Measurements from ENCODE around the gene ARPC1B. TPM values are rescaled to one million over a fixed set of nuclear protein-coding genes. Genes with fewer than 3 reads are reported as not detected.

ARPC1B gene
- total RNA-seq, 1 donor from 2014 or later, result 23.6 TPM

GRCh38 chr7:99362801-99363200 is 11.7 kb upstream of the ARPC1B start:
- Histone ChIP-seq H3K4me1 (peaks cover 5% of the 10 kb centered on the region), H4K20me1 (ENCODE audit: low read depth) (no peaks in the 10 kb centered on the region), H3K27ac (no peak overlapping the region), H3F3A (ENCODE audit: low read depth) (peaks cover 10% of the 10 kb centered on the region), H2AFZ (replicated peaks) (no peak overlapping the region), H3K27me3 (no peaks in the 10 kb centered on the region), H3K4me3 (no peak overlapping the region), H3K4me2 (no peak overlapping the region), H3K79me2 (ENCODE audit: low read depth) (no peaks in the 10 kb centered on the region), H3K36me3 (no peaks in the 10 kb centered on the region), H3K9me3 (ENCODE audit: low read depth) (no peaks in the 10 kb centered on the region), H3K9ac (no peak overlapping the region)
- TF ChIP-seq CTCF (IDR thresholded peaks at IDR 0.05) (no peak), EZH2 (IDR thresholded peaks at IDR 0.05) (no peak), EZH2phosphoT487 (IDR thresholded peaks at IDR 0.05) (no peak)
- no peak for DNase-seq (ENCODE audit: low spot score)
- peaks cover 25% of the 10 kb centered on the region for H3K36me3 Mint-ChIP-seq
- H3K27ac Mint-ChIP-seq, result no peak overlapping the region
- no peak overlapping the region for H3K4me3 Mint-ChIP-seq
- peaks cover 2% of the 10 kb centered on the region for H3K27me3 Mint-ChIP-seq (ENCODE audit: insufficient read depth, low read depth)
- H3K4me1 Mint-ChIP-seq, result peaks cover 5% of the 10 kb centered on the region
- H3K9me3 Mint-ChIP-seq, result no peaks in the 10 kb centered on the region

- H3F3A ChIP-seq (ENCODE audit: low read depth), result peaks cover 10% of the 10 kb centered on the region
- peaks cover 5% of the 10 kb centered on the region for H3K4me1 Mint-ChIP-seq
- no peak overlapping the region for H3K9ac ChIP-seq
- DNase-seq (ENCODE audit: low spot score), result no peak
- H3K27me3 Mint-ChIP-seq (ENCODE audit: insufficient read depth, low read depth), result peaks cover 2% of the 10 kb centered on the region
- no peaks in the 10 kb centered on the region for H4K20me1 ChIP-seq (ENCODE audit: low read depth)
- H3K27ac Mint-ChIP-seq, result no peak overlapping the region
- H3K4me3 ChIP-seq, result no peak overlapping the region
- H3K79me2 ChIP-seq (ENCODE audit: low read depth), result no peaks in the 10 kb centered on the region
- H3K36me3 Mint-ChIP-seq, result peaks cover 20% of the 10 kb centered on the region
- no peak overlapping the region for H2AFZ ChIP-seq (replicated peaks)
- H3K36me3 ChIP-seq, result no peaks in the 10 kb centered on the region
- no peaks in the 10 kb centered on the region for H3K9me3 Mint-ChIP-seq
- H3K4me1 ChIP-seq, result peaks cover 5% of the 10 kb centered on the region
- H3K4me2 ChIP-seq, result no peak overlapping the region
- no peak overlapping the region for H3K27ac ChIP-seq
- H3K4me3 Mint-ChIP-seq, result no peak overlapping the region
- H3K9me3 ChIP-seq (ENCODE audit: low read depth), result no peaks in the 10 kb centered on the region
- TF ChIP-seq EZH2phosphoT487 (IDR thresholded peaks at IDR 0.05) (no peak), EZH2 (IDR thresholded peaks at IDR 0.05) (no peak), CTCF (IDR thresholded peaks at IDR 0.05) (no peak)
- H3K27me3 ChIP-seq, result no peaks in the 10 kb centered on the region
These were observed 11.2 kb upstream of the ARPC1B start for GRCh38 chr7:99363286-99363685.

- Mint-ChIP-seq H3K4me1 (peaks cover 5% of the 10 kb centered on the region), H3K27me3 (ENCODE audit: insufficient read depth, low read depth) (peaks cover 7% of the 10 kb centered on the region), H3K27ac (no peak overlapping the region), H3K36me3 (peaks cover 15% of the 10 kb centered on the region), H3K9me3 (no peaks in the 10 kb centered on the region), H3K4me3 (no peak overlapping the region)
- H3K36me3 ChIP-seq, result no peaks in the 10 kb centered on the region
- H3K9me3 ChIP-seq (ENCODE audit: low read depth), result no peaks in the 10 kb centered on the region
- H4K20me1 ChIP-seq (ENCODE audit: low read depth), result no peaks in the 10 kb centered on the region
- TF ChIP-seq EZH2 (IDR thresholded peaks at IDR 0.05), result no peak
- peak; percentile 51 for TF ChIP-seq CTCF (IDR thresholded peaks at IDR 0.05)
- no peak for TF ChIP-seq EZH2phosphoT487 (IDR thresholded peaks at IDR 0.05)
- no peaks in the 10 kb centered on the region for H3K79me2 ChIP-seq (ENCODE audit: low read depth)
- H3K27me3 ChIP-seq, result no peaks in the 10 kb centered on the region
- DNase-seq (ENCODE audit: low spot score), result peak; percentile 40
- no peak overlapping the region for H3K4me3 ChIP-seq
- peaks cover 10% of the 10 kb centered on the region for H3F3A ChIP-seq (ENCODE audit: low read depth)
- no peak overlapping the region for H3K9ac ChIP-seq
- H3K4me2 ChIP-seq, result no peak overlapping the region
- peaks cover 5% of the 10 kb centered on the region for H3K4me1 ChIP-seq
- H2AFZ ChIP-seq (replicated peaks), result no peak overlapping the region
- no peak overlapping the region for H3K27ac ChIP-seq
These were observed 9.0 kb upstream of the ARPC1B start for GRCh38 chr7:99365318-99366141.

Measured in neural progenitor cell (in vitro differentiated cells).